ENCODE data around the gene VAMP7. TPM values are rescaled to one million over a fixed set of nuclear protein-coding genes. Genes with fewer than 3 reads are reported as not detected.
"Not testable (repeated sequence)": the region's sequence is repeated elsewhere in the genome, so short reads cannot be mapped to it uniquely, and the experiment has no call there.

Gene VAMP7
- total RNA-seq, 2 experiments from 2014 or later, result 33.6 to 35.5 TPM

DNA sequence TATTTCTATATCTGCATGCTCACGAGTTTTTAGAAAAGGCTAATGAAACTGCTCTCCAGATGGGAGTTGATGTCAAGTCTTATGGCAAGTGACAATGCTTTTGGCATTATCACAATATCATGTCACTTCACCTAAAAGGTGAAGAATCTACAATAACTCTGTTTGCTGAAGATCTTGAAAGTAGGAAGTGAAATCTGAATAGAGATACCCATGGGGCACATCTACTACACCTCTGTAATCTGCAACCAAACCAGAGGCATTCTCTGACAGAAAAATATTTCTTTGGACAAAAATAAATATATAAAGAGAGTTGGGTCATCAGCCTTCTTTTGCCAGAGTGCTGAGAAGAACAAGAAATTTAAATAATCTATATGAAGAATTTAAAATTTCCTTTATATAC is 3.9 kb upstream of the VAMP7 start:
- H3K4me1 Mint-ChIP-seq (ENCODE audit: low read depth), result peaks cover 8% of the 10 kb centered on the region
- H3K9me3 Mint-ChIP-seq (ENCODE audit: insufficient read depth), result no peaks in the 10 kb centered on the region
- H3K27ac Mint-ChIP-seq, result no peak overlapping the region
- no peak for ATAC-seq
- DNase-seq, result no peak
- ChIA-PET POLR2A (no interaction called here), CTCF (no interaction called here)
- no peak overlapping the region for H3K4me3 Mint-ChIP-seq
- peaks cover 8% of the 10 kb centered on the region for H3K27me3 Mint-ChIP-seq (ENCODE audit: low read depth)
- H3K36me3 Mint-ChIP-seq (ENCODE audit: low read depth), result no peaks in the 10 kb centered on the region

DNA sequence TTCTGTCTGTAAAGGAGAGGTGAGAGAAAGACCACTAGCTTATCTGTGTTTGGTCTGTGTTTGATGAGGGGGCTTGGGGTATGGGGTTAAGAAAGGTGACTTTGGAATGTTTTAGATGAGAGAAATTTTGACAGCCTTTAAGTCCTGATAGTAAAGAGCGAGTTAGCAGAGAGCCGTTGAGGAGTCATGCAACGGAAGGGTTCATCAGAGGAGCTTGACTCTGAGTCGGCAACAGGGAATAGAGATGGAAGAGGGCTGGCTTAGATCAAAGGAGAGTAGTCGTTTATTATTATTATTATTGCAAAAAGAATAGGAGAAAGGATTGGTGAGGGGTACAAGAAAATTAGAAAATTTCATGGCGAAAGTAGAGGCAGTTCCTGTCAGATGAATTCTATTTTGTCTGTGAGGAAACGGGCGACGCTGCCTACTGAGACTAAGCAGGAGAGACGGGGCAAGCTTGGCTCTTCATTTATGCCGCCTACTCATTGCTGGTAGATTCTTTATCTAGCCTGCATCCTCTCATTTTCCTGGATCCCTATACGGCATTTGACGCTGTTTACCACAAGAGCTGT is 473 bp upstream of the VAMP7 start:
- Mint-ChIP-seq H3K4me1 (ENCODE audit: low read depth) (peaks cover 8% of the 10 kb centered on the region), H3K27ac (peak overlapping the region; percentile 90), H3K9me3 (ENCODE audit: insufficient read depth) (no peaks in the 10 kb centered on the region), H3K36me3 (ENCODE audit: low read depth) (peaks cover 2% of the 10 kb centered on the region), H3K4me3 (peak overlapping the region; percentile 86), H3K27me3 (ENCODE audit: low read depth) (peaks cover 3% of the 10 kb centered on the region)
- ATAC-seq, result no peak
- no peak for DNase-seq
- ChIA-PET POLR2A (no interaction called here), CTCF (no interaction called here)

DNA sequence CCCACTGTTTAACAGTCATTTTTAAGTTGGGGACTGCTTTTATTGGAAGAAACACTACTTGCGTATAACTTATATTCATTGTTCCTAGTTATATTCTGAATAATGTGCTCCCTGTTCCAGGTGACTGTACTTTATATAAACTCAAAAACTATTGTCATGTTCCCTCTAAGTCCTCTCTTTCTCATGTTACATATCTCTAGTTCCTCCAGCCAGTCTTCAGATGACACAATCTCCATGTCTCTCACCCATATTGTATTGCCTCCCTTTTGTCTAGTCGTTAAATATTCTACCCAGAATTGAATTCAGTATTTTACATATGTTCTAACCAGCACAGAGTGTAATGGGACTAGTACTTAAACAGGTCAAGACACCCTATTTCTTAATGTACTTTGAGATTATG is 5.3 kb downstream of the VAMP7 start:
- POLR2A ChIA-PET, result no interaction called here
- H3K4me1 Mint-ChIP-seq (ENCODE audit: low read depth), result peaks cover 12% of the 10 kb centered on the region
- no peaks in the 10 kb centered on the region for H3K27me3 Mint-ChIP-seq (ENCODE audit: low read depth)

DNA sequence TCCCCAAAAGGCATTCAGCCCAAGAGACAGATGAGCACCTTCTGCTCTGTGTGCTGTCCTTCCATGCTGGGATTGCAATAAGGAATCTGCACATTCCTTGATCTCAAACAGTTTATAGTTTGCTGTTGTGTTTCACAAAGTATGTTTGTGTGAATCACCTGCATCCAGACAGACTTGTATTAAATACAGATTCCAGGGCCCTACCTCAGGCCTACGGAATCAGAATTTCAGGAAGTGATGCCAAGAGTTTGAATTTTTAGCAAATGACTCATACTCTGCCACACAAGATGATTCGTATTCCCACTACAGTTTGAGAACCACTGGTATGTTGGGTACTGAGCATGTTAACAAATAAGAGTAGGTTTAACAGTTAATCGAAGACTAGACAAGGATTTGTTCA is 7.0 kb downstream of the VAMP7 start:
- ATAC-seq (no peak), DNase-seq (no peak)
- no peak overlapping the region for H3K27ac Mint-ChIP-seq
- peaks cover 29% of the 10 kb centered on the region for H3K36me3 Mint-ChIP-seq (ENCODE audit: low read depth)
- CTCF ChIA-PET, result no interaction called here
- POLR2A ChIA-PET, result no interaction called here
- no peak overlapping the region for H3K4me3 Mint-ChIP-seq
- H3K9me3 Mint-ChIP-seq (ENCODE audit: insufficient read depth), result no peaks in the 10 kb centered on the region
- peaks cover 7% of the 10 kb centered on the region for H3K4me1 Mint-ChIP-seq (ENCODE audit: low read depth)
- H3K27me3 Mint-ChIP-seq (ENCODE audit: low read depth), result no peaks in the 10 kb centered on the region

More for the DNA sequence above, 5.3 kb downstream of the VAMP7 start:
- CTCF ChIA-PET, result no interaction called here
- Mint-ChIP-seq H3K27ac (no peak overlapping the region), H3K36me3 (ENCODE audit: low read depth) (peaks cover 21% of the 10 kb centered on the region), H3K4me3 (no peak overlapping the region), H3K9me3 (ENCODE audit: insufficient read depth) (no peaks in the 10 kb centered on the region)
- ATAC-seq (no peak), DNase-seq (no peak)

DNA sequence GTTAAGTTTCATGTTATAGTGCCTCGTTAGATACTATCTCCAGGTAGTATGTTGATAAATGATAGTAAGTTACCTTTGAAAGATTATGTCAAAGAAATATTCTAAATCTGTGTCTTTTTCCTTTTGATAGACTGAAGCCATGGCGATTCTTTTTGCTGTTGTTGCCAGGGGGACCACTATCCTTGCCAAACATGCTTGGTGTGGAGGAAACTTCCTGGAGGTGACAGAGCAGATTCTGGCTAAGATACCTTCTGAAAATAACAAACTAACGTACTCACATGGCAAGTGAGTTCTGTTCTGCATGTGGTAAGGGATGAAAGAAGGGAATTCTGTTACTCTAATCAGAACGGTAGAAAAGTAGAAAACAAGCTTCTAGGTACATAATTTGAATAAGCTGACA is 8.2 kb downstream of the VAMP7 start:
- peaks cover 15% of the 10 kb centered on the region for H3K4me1 Mint-ChIP-seq (ENCODE audit: low read depth)
- H3K27me3 Mint-ChIP-seq (ENCODE audit: low read depth), result no peaks in the 10 kb centered on the region
- no peaks in the 10 kb centered on the region for H3K9me3 Mint-ChIP-seq (ENCODE audit: insufficient read depth)
- ChIA-PET POLR2A (no interaction called here), CTCF (no interaction called here)
- peaks cover 33% of the 10 kb centered on the region for H3K36me3 Mint-ChIP-seq (ENCODE audit: low read depth)
- DNase-seq (no peak), ATAC-seq (no peak)
- no peak overlapping the region for H3K4me3 Mint-ChIP-seq
- H3K27ac Mint-ChIP-seq, result no peak overlapping the region

DNA sequence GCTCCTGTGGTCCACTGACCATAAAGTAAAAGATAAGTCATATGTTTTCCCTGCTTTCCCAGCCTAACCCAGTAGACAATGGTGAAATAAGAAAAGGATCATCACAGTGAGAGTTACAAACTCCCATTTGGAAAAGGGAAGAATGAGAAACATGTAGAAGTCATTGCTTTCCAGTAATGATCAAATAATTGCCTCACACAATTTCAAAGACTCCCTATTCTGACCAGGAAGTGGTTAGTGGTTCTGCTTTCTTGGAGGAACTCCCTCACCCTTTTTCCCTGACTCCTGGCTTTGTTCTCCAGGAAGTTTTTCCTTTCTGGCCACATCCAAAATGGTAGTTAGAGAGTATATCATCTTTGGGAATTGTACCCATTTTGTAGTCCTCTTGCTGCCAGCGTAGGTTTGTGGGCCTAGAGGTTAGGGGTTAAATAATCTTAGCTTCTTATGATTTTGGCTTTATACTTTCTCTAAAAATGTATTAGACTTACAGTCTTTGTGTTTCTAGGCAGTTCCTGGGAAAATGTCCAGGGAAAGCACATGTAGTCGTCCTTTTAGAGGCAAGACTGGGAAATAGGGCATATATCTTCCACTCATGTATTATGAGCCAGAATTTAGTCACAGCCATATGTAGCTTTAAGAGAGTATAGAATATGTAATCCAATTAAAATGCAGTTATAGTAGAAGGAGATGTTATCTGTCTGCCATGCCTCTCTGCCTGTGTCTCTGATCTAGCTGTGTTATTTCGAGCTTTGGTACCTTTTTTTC is 10.5 kb downstream of the VAMP7 start:
- Mint-ChIP-seq H3K9me3 (ENCODE audit: insufficient read depth) (no peaks in the 10 kb centered on the region), H3K27me3 (ENCODE audit: low read depth) (no peaks in the 10 kb centered on the region), H3K36me3 (ENCODE audit: low read depth) (peaks cover 33% of the 10 kb centered on the region), H3K4me1 (ENCODE audit: low read depth) (peaks cover 15% of the 10 kb centered on the region), H3K27ac (no peak overlapping the region), H3K4me3 (no peak overlapping the region)
- ChIA-PET CTCF (no interaction called here), POLR2A (no interaction called here)
- ATAC-seq (no peak), DNase-seq (no peak)

DNA sequence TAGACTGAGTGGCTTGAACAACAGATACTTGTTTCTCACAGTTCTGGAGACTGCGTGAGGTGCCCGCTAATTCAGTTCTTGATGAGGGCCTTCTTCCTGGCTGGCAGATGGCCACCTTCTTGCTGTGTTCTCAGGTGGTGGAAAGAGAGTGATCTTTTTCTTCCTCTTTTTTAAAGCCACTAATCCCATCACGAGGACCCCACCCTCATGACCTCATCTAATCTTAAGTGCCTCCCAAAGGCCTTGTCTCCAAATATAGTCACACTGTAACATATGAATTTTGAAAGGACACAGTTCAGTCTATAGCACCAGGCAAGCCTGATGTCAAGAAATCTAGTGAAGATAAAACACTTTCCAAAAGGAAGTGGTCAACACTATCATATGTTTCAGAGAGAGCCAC is 12.4 kb downstream of the VAMP7 start:
- Mint-ChIP-seq H3K27me3 (ENCODE audit: low read depth) (no peaks in the 10 kb centered on the region), H3K9me3 (ENCODE audit: insufficient read depth) (no peaks in the 10 kb centered on the region), H3K36me3 (ENCODE audit: low read depth) (peaks cover 29% of the 10 kb centered on the region), H3K27ac (no peak overlapping the region), H3K4me1 (ENCODE audit: low read depth) (peaks cover 15% of the 10 kb centered on the region), H3K4me3 (no peak overlapping the region)
- ChIA-PET CTCF (no interaction called here), POLR2A (no interaction called here)
- ATAC-seq (no peak), DNase-seq (no peak)

DNA sequence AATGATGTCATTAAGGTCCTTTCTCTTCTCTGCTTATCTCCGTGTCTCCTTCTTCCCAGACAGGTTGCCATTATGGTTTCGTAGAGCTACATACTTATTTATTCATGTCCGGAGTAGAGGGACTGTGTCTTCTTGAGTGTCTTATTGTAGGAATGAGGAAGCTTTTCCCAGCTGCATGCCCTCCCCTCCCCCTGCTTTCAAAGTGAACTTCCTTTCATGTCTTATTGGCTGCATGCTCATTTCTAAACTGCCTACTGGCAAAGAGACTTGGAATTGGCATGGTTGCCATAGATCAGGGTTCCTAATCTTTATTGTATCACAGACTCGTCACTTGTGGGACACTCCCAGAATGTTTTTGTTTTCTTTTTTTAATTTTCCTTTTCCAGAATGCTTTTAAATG is 15.4 kb downstream of the VAMP7 start:
- peaks cover 39% of the 10 kb centered on the region for H3K36me3 Mint-ChIP-seq (ENCODE audit: low read depth)
- CTCF ChIA-PET, result no interaction called here
- no peak overlapping the region for H3K4me3 Mint-ChIP-seq
- ATAC-seq (no peak), DNase-seq (no peak)
- no peaks in the 10 kb centered on the region for H3K27me3 Mint-ChIP-seq (ENCODE audit: low read depth)
- no peak overlapping the region for H3K27ac Mint-ChIP-seq
- POLR2A ChIA-PET, result no interaction called here
- peaks cover 10% of the 10 kb centered on the region for H3K4me1 Mint-ChIP-seq (ENCODE audit: low read depth)
- H3K9me3 Mint-ChIP-seq (ENCODE audit: insufficient read depth), result no peaks in the 10 kb centered on the region

DNA sequence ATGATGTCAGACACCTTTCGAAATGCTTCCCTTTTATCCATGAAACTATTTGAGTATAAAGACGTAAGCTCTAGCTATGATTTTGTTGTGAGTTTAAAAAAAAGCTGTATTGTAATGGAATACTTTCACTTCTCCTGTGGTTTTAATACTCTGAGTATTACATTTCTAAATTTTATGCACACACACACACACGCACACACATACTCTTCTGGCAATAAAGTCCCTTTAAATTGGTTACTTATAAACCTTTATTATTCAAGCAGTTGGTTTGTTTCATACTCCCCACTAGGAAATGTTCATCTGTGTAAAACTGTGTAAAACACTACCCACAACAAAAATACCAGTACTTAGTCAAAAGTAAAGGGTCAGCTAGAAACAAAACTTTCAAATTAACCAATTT is 18.2 kb downstream of the VAMP7 start:
- no peaks in the 10 kb centered on the region for H3K4me1 Mint-ChIP-seq (ENCODE audit: low read depth)
- H3K27me3 Mint-ChIP-seq (ENCODE audit: low read depth), result no peaks in the 10 kb centered on the region
- POLR2A ChIA-PET, result no interaction called here
- no peak overlapping the region for H3K27ac Mint-ChIP-seq
- DNase-seq (no peak), ATAC-seq (no peak)
- peaks cover 38% of the 10 kb centered on the region for H3K36me3 Mint-ChIP-seq (ENCODE audit: low read depth)
- CTCF ChIA-PET, result no interaction called here
- no peak overlapping the region for H3K4me3 Mint-ChIP-seq
- no peaks in the 10 kb centered on the region for H3K9me3 Mint-ChIP-seq (ENCODE audit: insufficient read depth)

DNA sequence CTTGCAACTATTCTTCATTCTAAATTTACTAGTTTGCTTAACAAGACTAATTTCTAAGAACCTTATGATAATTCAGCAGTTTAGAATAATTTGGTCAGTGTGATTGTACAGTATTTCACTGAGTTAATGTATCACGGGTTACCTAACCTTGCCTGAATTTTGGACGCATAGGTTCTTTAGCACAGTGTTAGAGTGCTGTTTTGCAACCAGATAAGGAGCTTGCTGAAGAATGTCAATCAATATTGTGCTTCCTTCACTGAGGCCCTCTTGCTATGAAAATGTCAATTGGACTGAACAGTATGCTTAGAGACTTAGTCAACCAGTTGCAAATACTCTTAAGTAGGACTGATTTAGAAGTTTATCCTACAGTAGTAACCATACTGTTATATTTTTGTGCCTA is 19.6 kb downstream of the VAMP7 start:
- no peaks in the 10 kb centered on the region for H3K9me3 Mint-ChIP-seq (ENCODE audit: insufficient read depth)
- ATAC-seq (no peak), DNase-seq (no peak)
- POLR2A ChIA-PET, result no interaction called here
- H3K27me3 Mint-ChIP-seq (ENCODE audit: low read depth), result no peaks in the 10 kb centered on the region
- H3K4me1 Mint-ChIP-seq (ENCODE audit: low read depth), result no peaks in the 10 kb centered on the region
- no peak overlapping the region for H3K27ac Mint-ChIP-seq
- CTCF ChIA-PET, result no interaction called here
- no peak overlapping the region for H3K4me3 Mint-ChIP-seq
- H3K36me3 Mint-ChIP-seq (ENCODE audit: low read depth), result peaks cover 45% of the 10 kb centered on the region

DNA sequence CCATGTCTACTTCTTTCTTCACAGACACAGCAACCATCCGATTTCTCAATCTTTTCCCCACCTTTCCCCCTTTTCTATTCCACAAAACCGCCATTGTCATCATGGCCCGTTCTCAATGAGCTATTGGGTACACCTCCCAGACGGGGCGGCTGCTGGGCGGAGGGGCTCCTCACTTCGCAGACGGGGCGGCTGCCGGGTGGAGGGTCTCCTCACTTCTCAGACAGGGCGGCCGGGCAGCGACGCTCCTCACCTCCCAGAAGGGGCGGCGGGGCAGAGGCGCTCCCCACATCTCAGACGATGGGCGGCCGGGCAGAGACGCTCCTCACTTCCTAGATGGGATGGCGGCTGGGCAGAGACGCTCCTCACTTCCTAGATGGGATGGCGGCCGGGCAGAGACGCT is 26.5 kb downstream of the VAMP7 start:
- CTCF ChIA-PET; POLR2A ChIA-PET; ATAC-seq; H3K9me3 Mint-ChIP-seq (ENCODE audit: insufficient read depth); H3K27me3 Mint-ChIP-seq (ENCODE audit: low read depth); H3K4me3 Mint-ChIP-seq; H3K4me1 Mint-ChIP-seq (ENCODE audit: low read depth); H3K27ac Mint-ChIP-seq; DNase-seq: not testable (repeated sequence)
- peaks cover 62% of the 10 kb centered on the region for H3K36me3 Mint-ChIP-seq (ENCODE audit: low read depth)

DNA sequence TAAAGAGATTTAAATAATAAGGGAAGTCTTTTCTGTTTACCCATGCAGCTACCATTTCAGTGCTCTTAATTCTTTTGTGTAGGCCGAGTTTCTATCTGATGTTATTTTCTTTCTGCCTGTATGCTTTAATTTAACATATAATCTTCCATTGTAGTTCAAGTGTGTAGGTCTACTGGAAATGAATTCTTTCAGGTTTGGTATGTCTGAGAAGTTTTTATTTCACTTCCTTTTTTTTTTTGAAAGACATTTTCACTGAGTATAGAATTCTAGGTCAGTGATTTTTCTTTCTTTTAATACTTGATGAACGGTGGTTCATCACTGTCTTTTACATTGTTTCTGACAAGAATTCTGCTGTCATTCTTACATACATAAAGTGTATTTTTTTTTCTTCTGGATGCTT is 42.1 kb downstream of the VAMP7 start:
- peaks cover 78% of the 10 kb centered on the region for H3K36me3 Mint-ChIP-seq (ENCODE audit: low read depth)
- ATAC-seq, result no peak

More for the DNA sequence above, 42.1 kb downstream of the VAMP7 start:
- ChIA-PET CTCF (no interaction called here), POLR2A (no interaction called here)
- H3K4me1 Mint-ChIP-seq (ENCODE audit: low read depth), result no peaks in the 10 kb centered on the region
- H3K9me3 Mint-ChIP-seq (ENCODE audit: insufficient read depth), result no peaks in the 10 kb centered on the region
- H3K27me3 Mint-ChIP-seq (ENCODE audit: low read depth), result no peaks in the 10 kb centered on the region
- DNase-seq, result no peak
- no peak overlapping the region for H3K27ac Mint-ChIP-seq
- H3K4me3 Mint-ChIP-seq, result no peak overlapping the region
